ENCODE data around the gene CRACR2A. TPM values are rescaled to one million over a fixed set of nuclear protein-coding genes. Genes with fewer than 3 reads are reported as not detected.

CRACR2A gene
- total and polyA plus RNA-seq, 2 of the 8 experiments (the other 6 are each of a cell fraction or from before 2014, with no cell fraction given) = 0.85 to 3.2 TPM

DNA sequence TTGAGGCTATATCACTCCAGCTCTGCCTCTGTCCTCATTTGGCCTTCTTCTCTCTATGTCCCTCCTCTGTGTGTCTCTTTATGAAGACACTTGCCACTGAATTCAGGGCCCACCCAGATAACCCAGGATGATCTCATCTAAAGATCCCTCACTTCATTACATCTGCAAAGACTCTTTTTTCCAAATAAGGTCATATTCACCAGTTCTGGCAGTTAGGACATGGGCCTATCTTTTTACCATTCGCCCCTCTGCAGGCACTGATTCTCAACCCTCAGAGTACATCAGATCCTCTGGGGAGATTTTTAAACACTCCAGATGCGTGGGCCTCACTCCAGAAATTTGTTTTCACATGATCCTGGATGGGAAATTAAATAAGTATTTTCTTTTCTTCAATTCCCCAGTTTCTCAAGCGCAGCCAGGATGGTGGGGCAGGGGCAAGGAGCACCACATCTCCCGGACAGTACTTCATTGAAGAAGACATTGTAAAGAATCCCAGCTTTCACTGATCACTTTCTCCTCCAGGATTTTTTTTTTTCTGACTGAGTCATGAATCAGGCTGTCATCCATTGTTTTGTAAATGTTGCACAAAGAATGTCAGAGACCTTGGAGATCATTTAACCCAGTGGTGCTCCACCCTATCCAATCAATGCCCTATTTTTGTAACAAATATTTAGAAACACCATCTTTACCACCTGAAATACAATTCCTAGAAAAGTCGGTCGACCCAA, 27.4 kb downstream of the CRACR2A start:
- no peaks in the 10 kb centered on the region for H3K27me3 ChIP-seq (replicated peaks in 1 of 4; ENCODE audit: control insufficient read depth in 3 of 4, extremely low read depth in 1 of 4, insufficient read depth in 3 of 4, low read length in 3 of 4)
- H4K8ac ChIP-seq (ENCODE audit: extremely low read depth, insufficient read depth, low read length) = no peak overlapping the region
- H2BK5ac ChIP-seq (ENCODE audit: low read depth, low read length) = no peak overlapping the region
- H3K14ac ChIP-seq (ENCODE audit: insufficient read length) = no peak overlapping the region
- no peak overlapping the region for H2BK12ac ChIP-seq (ENCODE audit: low read depth, low read length)
- H3K4me1 ChIP-seq (replicated peaks in 1 of 4; ENCODE audit: control insufficient read depth in 3 of 4, insufficient read depth in 4 of 4, low read length in 3 of 4) = peaks cover 0 to 4% (median 0%) of the 10 kb centered on the region in 4 experiments; a peak in 1 of 7 replicates
- no peak overlapping the region for H2AK5ac ChIP-seq (ENCODE audit: low read depth, low read length)
- no peak overlapping the region for H4K91ac ChIP-seq (replicated peaks; ENCODE audit: insufficient read length, low read length)
- H3K4ac ChIP-seq (replicated peaks; ENCODE audit: insufficient read length, low read depth, low read length) = no peak overlapping the region
- H3K23me2 ChIP-seq (ENCODE audit: low read depth, low read length) = no peaks in the 10 kb centered on the region
- POLR2A ChIA-PET (ENCODE audit: partially characterized antibody) = no interaction called here
- no peak overlapping the region for H3K4me3 ChIP-seq (ENCODE audit: extremely low read depth in 1 of 4, insufficient read depth in 2 of 4, low read depth in 3 of 4, low read length in 4 of 4)
- no peaks in the 10 kb centered on the region for H3K79me2 ChIP-seq (ENCODE audit: control insufficient read depth in 1 of 2, insufficient read depth in 2 of 2, low read length in 2 of 2)
- H2BK20ac ChIP-seq (ENCODE audit: low read length) = no peak overlapping the region
- FAIRE-seq (no peak), DNase-seq (ENCODE audit: low read depth in 1 of 2, low spot score in 2 of 2) (no peak)
- H4K5ac ChIP-seq (ENCODE audit: insufficient read length, low read depth, low read length) = no peak overlapping the region
- no peak overlapping the region for H3K18ac ChIP-seq (ENCODE audit: extremely low read depth, low read length)
- no peak overlapping the region for H3K23ac ChIP-seq (ENCODE audit: insufficient read length)
- H3K27ac ChIP-seq (ENCODE audit: low read depth, low read length) = no peak overlapping the region
- H4K20me1 ChIP-seq (replicated peaks in 1 of 2; ENCODE audit: control insufficient read depth in 1 of 2, insufficient read depth in 2 of 2, low read length in 2 of 2) = no peaks in the 10 kb centered on the region
- H3K56ac ChIP-seq (replicated peaks; ENCODE audit: insufficient read length, low read depth, low read length) = no peak overlapping the region
- H3K9ac ChIP-seq (replicated peaks in 1 of 4; ENCODE audit: extremely low read depth in 1 of 4, low read depth in 3 of 4, low read length in 3 of 4) = no peak overlapping the region
- H2BK15ac ChIP-seq (ENCODE audit: low read length) = peak overlapping the region; percentile 67; the same call in 1 of the 2 replicates
- H2AFZ ChIP-seq (ENCODE audit: low read length) = no peak overlapping the region
- H3K4me2 ChIP-seq (ENCODE audit: insufficient read depth in 1 of 2, low read depth in 2 of 2, low read length in 2 of 2) = no peak overlapping the region
- no peak overlapping the region for H2BK120ac ChIP-seq (replicated peaks; ENCODE audit: low read depth, low read length)
- CTCF ChIA-PET (ENCODE audit: partially characterized antibody) = no interaction called here
- TF ChIP-seq POU5F1 (IDR thresholded peaks at IDR 0.05; ENCODE audit: low read depth, low read length) (no peak), HDAC6 (IDR thresholded peaks at IDR 0.05; ENCODE audit: low read depth, low read length) (no peak), SUZ12 (IDR thresholded peaks at IDR 0.05; ENCODE audit: low read length) (no peak), RAD21 (IDR thresholded peaks at IDR 0.05 in 1 of 2, conservative IDR thresholded peaks at IDR 0.05 in 1 of 2; ENCODE audit: low read depth in 2 of 2, low read length in 2 of 2) (no peak), SP1 (IDR thresholded peaks at IDR 0.05; ENCODE audit: low read depth, low read length) (no peak), BCL11A (IDR thresholded peaks at IDR 0.05; ENCODE audit: low read depth in 2 of 2, low read length in 2 of 2) (no peak), PHF8 (conservative IDR thresholded peaks at IDR 0.05; ENCODE audit: low read depth, low read length) (no peak), HDAC2 (IDR thresholded peaks at IDR 0.05; ENCODE audit: borderline replicate concordance in 1 of 2, low read depth in 2 of 2, low read length in 2 of 2) (no peak), CEBPB (IDR thresholded peaks at IDR 0.05; ENCODE audit: low read depth, low read length) (no peak)
- H3K79me1 ChIP-seq (ENCODE audit: low read depth, low read length) = no peaks in the 10 kb centered on the region
- peaks cover 21 to 26% of the 10 kb centered on the region in 2 experiments for H3K9me3 ChIP-seq (ENCODE audit: insufficient read depth in 2 of 2, low read depth in 1 of 2, low read length in 1 of 2)
- H3K36me3 ChIP-seq (ENCODE audit: control insufficient read depth in 2 of 4, insufficient read depth in 4 of 4, low read length in 3 of 4) = no peaks in the 10 kb centered on the region; a peak in 2 of 8 replicates
- WGBS, 2 experiments (ENCODE audit: extremely low coverage in 1 of 2, insufficient coverage in 1 of 2, insufficient read length in 1 of 2, insufficient replicate concordance in 2 of 2, low coverage in 1 of 2, low lambda C conversion rate in 2 of 2, missing lambda C conversion rate in 1 of 2) = 89% methylated on average over 6 of the region's 6 CpGs; no CpG with 5 or more reads in 1 of the 2 experiments
